ENCODE measurements around the gene FBXL7.

The FBXL7 gene

DNA sequence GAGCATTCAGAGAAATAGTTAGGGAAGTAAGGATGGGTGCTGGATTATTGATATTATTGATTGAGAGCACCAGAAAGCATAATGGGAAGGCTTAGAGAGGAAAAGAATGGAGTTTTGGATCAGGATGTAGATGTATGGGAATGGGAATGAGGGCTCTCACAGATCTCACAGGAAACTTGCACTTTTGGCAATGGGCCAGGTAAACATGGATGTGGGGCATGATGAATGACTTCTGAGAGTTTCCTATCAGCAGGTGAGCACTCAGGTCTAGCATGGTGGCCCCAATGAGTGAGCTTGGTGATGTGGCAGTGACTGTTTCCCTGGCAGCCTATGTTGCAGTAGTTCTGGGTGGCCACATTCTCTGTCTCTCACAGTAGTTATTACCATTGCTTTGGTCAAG, 283.8 kb downstream of the FBXL7 start:
- no peaks in the 10 kb centered on the region for H3K36me3 ChIP-seq (replicated peaks)
- no peak for DNase-seq
- in situ Hi-C loops (cut with HindIII; ENCODE audit: low pct_ligation_motif_present, low sequenced_read_pairs), result no loop called here
- TF ChIP-seq CTCF (IDR thresholded peaks at IDR 0.05; ENCODE audit: low read depth, low read length, missing control alignments), result no peak
- H3K27ac ChIP-seq, result no peak overlapping the region
- no peak overlapping the region for H3K4me3 ChIP-seq (ENCODE audit: low read depth, low read length)
- no peaks in the 10 kb centered on the region for H3K27me3 ChIP-seq (replicated peaks)

DNA sequence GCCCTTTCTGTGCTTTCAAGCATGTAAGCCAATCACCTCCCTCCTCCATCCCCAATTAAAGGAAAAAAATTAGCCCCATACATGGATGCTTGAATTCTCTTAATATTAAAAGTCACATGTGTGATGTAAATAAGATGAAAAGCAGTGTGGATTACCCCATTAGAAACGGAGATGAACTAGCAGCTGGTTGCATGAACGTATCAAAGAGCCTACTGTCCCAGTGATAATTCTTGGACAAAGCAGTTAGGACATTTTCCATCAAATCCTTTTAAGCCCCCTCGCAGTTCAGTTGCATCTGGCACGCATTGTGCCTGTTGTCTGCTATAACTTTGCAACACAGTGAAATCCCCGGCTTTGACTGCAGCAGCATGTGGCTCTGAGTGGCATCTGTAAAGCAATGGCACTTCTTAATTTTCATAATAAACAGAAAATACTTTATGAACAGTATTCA, 285.6 kb downstream of the FBXL7 start:
- DNase-seq, result no peak
- H3K36me3 ChIP-seq (replicated peaks), result no peaks in the 10 kb centered on the region
- no peaks in the 10 kb centered on the region for H3K27me3 ChIP-seq (replicated peaks)
- no peak overlapping the region for H3K27ac ChIP-seq
- no peak for TF ChIP-seq CTCF (IDR thresholded peaks at IDR 0.05; ENCODE audit: low read depth, low read length, missing control alignments)
- no peak overlapping the region for H3K4me3 ChIP-seq (ENCODE audit: low read depth, low read length)
- in situ Hi-C loops (cut with HindIII; ENCODE audit: low pct_ligation_motif_present, low sequenced_read_pairs), result no loop called here

GRCh38 chr5:15786326-15786725, 286.3 kb downstream of the FBXL7 start:
- Histone ChIP-seq H3K27ac (no peak overlapping the region), H3K36me3 (replicated peaks) (no peaks in the 10 kb centered on the region), H3K4me3 (ENCODE audit: low read depth, low read length) (no peak overlapping the region), H3K27me3 (replicated peaks) (no peaks in the 10 kb centered on the region)
- no peak for TF ChIP-seq CTCF (IDR thresholded peaks at IDR 0.05; ENCODE audit: low read depth, low read length, missing control alignments)
- DNase-seq, result no peak
- in situ Hi-C loops (cut with HindIII; ENCODE audit: low pct_ligation_motif_present, low sequenced_read_pairs), result no loop called here

GRCh38 chr5:15786884-15787283, 286.9 kb downstream of the FBXL7 start:
- no peaks in the 10 kb centered on the region for H3K36me3 ChIP-seq (replicated peaks)
- H3K27ac ChIP-seq, result no peak overlapping the region
- no peak overlapping the region for H3K4me3 ChIP-seq (ENCODE audit: low read depth, low read length)
- no peak for TF ChIP-seq CTCF (IDR thresholded peaks at IDR 0.05; ENCODE audit: low read depth, low read length, missing control alignments)
- no peaks in the 10 kb centered on the region for H3K27me3 ChIP-seq (replicated peaks)
- in situ Hi-C loops (cut with HindIII; ENCODE audit: low pct_ligation_motif_present, low sequenced_read_pairs), result no loop called here
- DNase-seq, result no peak

DNA sequence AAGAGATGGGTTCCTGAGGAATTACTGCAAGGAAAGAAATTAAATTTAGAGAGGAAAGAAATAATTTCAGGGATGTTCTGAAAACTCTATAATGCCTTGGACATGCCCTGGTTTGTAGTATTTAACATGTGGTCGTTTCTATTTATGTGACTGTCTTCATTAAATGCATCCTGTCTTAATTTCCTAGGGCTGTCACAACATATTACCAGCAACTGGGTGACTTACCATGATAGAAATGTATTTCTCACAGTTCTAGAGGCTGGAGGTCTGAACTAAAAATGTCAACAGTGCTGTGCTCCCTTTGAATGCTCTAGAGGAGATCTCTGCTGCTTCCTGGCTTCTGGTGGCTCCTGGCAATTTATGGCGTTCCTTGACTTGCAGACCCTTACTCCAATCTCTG, 287.7 kb downstream of the FBXL7 start:
- Histone ChIP-seq H3K4me3 (ENCODE audit: low read depth, low read length) (no peak overlapping the region), H3K36me3 (replicated peaks) (no peaks in the 10 kb centered on the region), H3K27me3 (replicated peaks) (no peaks in the 10 kb centered on the region), H3K27ac (no peak overlapping the region)
- no peak for TF ChIP-seq CTCF (IDR thresholded peaks at IDR 0.05; ENCODE audit: low read depth, low read length, missing control alignments)
- DNase-seq, result no peak
- in situ Hi-C loops (cut with HindIII; ENCODE audit: low pct_ligation_motif_present, low sequenced_read_pairs), result no loop called here

DNA sequence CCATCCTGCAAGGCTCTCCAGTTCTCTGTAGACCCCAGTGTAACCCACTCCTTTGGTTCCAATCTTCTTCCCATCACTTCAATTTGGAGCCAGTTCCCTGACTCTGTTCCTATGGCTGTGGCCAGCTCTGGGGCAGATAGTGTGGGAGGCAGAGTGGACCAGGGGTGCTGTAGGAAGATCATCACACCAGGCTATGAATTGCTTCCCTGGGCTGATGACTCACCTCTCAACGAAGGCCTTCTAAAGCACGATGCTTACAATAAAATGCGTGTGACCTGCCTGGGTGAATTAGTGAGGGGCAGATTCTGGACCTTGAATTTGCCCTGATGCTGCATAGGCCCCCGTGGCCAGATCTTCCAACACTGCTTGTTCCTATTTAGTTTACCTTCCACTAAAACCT, 289.7 kb downstream of the FBXL7 start:
- no peak overlapping the region for H3K27ac ChIP-seq
- no peaks in the 10 kb centered on the region for H3K36me3 ChIP-seq (replicated peaks)
- no peak for TF ChIP-seq CTCF (IDR thresholded peaks at IDR 0.05; ENCODE audit: low read depth, low read length, missing control alignments)
- peak; percentile 24 for DNase-seq
- no peak overlapping the region for H3K4me3 ChIP-seq (ENCODE audit: low read depth, low read length)
- H3K27me3 ChIP-seq (replicated peaks), result no peaks in the 10 kb centered on the region
- in situ Hi-C loops (cut with HindIII; ENCODE audit: low pct_ligation_motif_present, low sequenced_read_pairs), result no loop called here

Data from brain microvascular endothelial cell (primary cell).